ENCODE data around the gene CDC14B. TPM values are rescaled to one million over a fixed set of nuclear protein-coding genes. Genes with fewer than 3 reads are reported as not detected.

CDC14B gene
- polyA plus RNA-seq, 1 donor from 2014 or later: 7.0 TPM

DNA sequence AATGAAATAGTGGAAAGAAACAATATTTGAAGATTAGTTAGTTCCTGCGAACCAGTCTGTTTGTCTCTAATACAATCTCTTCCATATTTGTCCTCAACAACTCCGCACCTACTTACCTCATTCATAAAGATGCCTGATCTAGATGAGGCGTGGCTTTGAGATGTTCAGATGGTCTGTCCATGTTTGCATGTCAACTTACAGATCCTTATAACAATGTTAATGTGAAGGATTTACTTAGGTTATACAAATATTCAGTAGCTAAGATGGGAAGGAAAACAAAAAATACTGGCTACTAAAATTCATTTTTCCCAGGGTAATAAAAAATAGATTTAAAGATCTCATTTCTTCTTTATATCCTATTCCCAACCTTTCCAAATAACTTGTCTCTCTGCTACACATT lies 8.3 kb downstream of the CDC14B start:
- no peaks in the 10 kb centered on the region for H4K20me1 ChIP-seq (ENCODE audit: insufficient read depth)
- peak overlapping the region; percentile 52 for H3K4me3 ChIP-seq (ENCODE audit: low read length)
- peak overlapping the region; percentile 66 for H3K4me2 ChIP-seq (ENCODE audit: low read length)
- peak overlapping the region; percentile 48 for H3K9ac ChIP-seq (ENCODE audit: low read length)
- TF ChIP-seq TAF1 (IDR thresholded peaks at IDR 0.05; ENCODE audit: low read depth): no peak
- no peak for TF ChIP-seq MXI1 (conservative IDR thresholded peaks at IDR 0.05; ENCODE audit: poor library complexity, severe bottlenecking)
- no peak for TF ChIP-seq EP300 (conservative IDR thresholded peaks at IDR 0.05; ENCODE audit: poor library complexity, severe bottlenecking)
- TF ChIP-seq POLR2AphosphoS5 (IDR thresholded peaks at IDR 0.05): no peak
- TF ChIP-seq RAD21 (conservative IDR thresholded peaks at IDR 0.05): no peak
- TF ChIP-seq, protein P1, sequence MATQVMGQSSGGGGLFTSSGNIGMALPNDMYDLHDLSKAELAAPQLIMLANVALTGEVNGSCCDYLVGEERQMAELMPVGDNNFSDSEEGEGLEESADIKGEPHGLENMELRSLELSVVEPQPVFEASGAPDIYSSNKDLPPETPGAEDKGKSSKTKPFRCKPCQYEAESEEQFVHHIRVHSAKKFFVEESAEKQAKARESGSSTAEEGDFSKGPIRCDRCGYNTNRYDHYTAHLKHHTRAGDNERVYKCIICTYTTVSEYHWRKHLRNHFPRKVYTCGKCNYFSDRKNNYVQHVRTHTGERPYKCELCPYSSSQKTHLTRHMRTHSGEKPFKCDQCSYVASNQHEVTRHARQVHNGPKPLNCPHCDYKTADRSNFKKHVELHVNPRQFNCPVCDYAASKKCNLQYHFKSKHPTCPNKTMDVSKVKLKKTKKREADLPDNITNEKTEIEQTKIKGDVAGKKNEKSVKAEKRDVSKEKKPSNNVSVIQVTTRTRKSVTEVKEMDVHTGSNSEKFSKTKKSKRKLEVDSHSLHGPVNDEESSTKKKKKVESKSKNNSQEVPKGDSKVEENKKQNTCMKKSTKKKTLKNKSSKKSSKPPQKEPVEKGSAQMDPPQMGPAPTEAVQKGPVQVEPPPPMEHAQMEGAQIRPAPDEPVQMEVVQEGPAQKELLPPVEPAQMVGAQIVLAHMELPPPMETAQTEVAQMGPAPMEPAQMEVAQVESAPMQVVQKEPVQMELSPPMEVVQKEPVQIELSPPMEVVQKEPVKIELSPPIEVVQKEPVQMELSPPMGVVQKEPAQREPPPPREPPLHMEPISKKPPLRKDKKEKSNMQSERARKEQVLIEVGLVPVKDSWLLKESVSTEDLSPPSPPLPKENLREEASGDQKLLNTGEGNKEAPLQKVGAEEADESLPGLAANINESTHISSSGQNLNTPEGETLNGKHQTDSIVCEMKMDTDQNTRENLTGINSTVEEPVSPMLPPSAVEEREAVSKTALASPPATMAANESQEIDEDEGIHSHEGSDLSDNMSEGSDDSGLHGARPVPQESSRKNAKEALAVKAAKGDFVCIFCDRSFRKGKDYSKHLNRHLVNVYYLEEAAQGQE (IDR thresholded peaks at IDR 0.05; ENCODE audit: borderline replicate concordance): no peak
- TF ChIP-seq EZH2 (IDR thresholded peaks at IDR 0.05; ENCODE audit: borderline replicate concordance, insufficient read depth, low read length, poor library complexity, severe bottlenecking): no peak
- TF ChIP-seq, protein P2, sequence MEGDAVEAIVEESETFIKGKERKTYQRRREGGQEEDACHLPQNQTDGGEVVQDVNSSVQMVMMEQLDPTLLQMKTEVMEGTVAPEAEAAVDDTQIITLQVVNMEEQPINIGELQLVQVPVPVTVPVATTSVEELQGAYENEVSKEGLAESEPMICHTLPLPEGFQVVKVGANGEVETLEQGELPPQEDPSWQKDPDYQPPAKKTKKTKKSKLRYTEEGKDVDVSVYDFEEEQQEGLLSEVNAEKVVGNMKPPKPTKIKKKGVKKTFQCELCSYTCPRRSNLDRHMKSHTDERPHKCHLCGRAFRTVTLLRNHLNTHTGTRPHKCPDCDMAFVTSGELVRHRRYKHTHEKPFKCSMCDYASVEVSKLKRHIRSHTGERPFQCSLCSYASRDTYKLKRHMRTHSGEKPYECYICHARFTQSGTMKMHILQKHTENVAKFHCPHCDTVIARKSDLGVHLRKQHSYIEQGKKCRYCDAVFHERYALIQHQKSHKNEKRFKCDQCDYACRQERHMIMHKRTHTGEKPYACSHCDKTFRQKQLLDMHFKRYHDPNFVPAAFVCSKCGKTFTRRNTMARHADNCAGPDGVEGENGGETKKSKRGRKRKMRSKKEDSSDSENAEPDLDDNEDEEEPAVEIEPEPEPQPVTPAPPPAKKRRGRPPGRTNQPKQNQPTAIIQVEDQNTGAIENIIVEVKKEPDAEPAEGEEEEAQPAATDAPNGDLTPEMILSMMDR (IDR thresholded peaks at IDR 0.05; ENCODE audit: poor library complexity, severe bottlenecking): no peak
- no peak for TF ChIP-seq SMC3 (conservative IDR thresholded peaks at IDR 0.05; ENCODE audit: poor library complexity)
- H3F3A ChIP-seq (ENCODE audit: insufficient read depth, low read length, poor library complexity, severe bottlenecking): no peaks in the 10 kb centered on the region
- H3K36me3 ChIP-seq (ENCODE audit: insufficient read depth, low read length): no peaks in the 10 kb centered on the region
- H3K27ac ChIP-seq (ENCODE audit: low read length): peak overlapping the region; percentile 50
- H2AFZ ChIP-seq (ENCODE audit: low read depth, low read length): no peak overlapping the region
- no peaks in the 10 kb centered on the region for H3K9me2 ChIP-seq (ENCODE audit: insufficient read depth, low read length)
- peaks cover 9% of the 10 kb centered on the region for H3K79me2 ChIP-seq (replicated peaks; ENCODE audit: insufficient read depth, low read length)
- no peaks in the 10 kb centered on the region for H3K27me3 ChIP-seq (ENCODE audit: insufficient read depth, low read depth, low read length)
- H3K9me3 ChIP-seq (ENCODE audit: low read length): no peaks in the 10 kb centered on the region

DNA sequence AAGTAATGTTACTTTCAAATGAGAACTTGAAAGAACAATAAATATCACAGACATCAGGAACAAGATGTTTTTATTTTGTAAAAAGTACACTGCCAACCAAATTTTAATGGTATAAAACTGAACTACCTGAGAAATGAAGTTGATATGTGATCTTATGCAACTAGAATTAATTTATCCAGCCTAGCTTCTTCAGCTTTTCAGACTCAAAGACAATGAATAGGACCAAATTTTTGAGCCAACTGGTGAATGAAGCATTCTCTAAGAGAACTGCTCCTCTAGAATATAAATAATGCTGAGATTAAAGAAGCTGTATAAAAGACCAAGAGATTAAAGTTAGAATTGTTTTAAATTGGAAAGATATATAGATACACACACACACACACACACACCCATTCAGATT lies 9.9 kb downstream of the CDC14B start:
- Histone ChIP-seq H3K36me3 (ENCODE audit: insufficient read depth, low read length) (no peaks in the 10 kb centered on the region), H3K27me3 (ENCODE audit: insufficient read depth, low read depth, low read length) (no peaks in the 10 kb centered on the region), H3K9me2 (ENCODE audit: insufficient read depth, low read length) (no peaks in the 10 kb centered on the region), H3K27ac (ENCODE audit: low read length) (no peak overlapping the region), H3K9me3 (ENCODE audit: low read length) (no peaks in the 10 kb centered on the region), H3K9ac (ENCODE audit: low read length) (no peak overlapping the region), H3F3A (ENCODE audit: insufficient read depth, low read length, poor library complexity, severe bottlenecking) (no peaks in the 10 kb centered on the region), H4K20me1 (ENCODE audit: insufficient read depth) (no peaks in the 10 kb centered on the region), H3K4me3 (ENCODE audit: low read length) (no peak overlapping the region), H3K79me2 (replicated peaks; ENCODE audit: insufficient read depth, low read length) (peaks cover 9% of the 10 kb centered on the region), H2AFZ (ENCODE audit: low read depth, low read length) (no peak overlapping the region), H3K4me2 (ENCODE audit: low read length) (no peak overlapping the region)
- no peak for TF ChIP-seq EZH2 (IDR thresholded peaks at IDR 0.05; ENCODE audit: borderline replicate concordance, insufficient read depth, low read length, poor library complexity, severe bottlenecking)
- TF ChIP-seq, protein P2 (IDR thresholded peaks at IDR 0.05; ENCODE audit: poor library complexity, severe bottlenecking): no peak
- no peak for TF ChIP-seq EP300 (conservative IDR thresholded peaks at IDR 0.05; ENCODE audit: poor library complexity, severe bottlenecking)
- TF ChIP-seq SMC3 (conservative IDR thresholded peaks at IDR 0.05; ENCODE audit: poor library complexity): no peak
- no peak for TF ChIP-seq RAD21 (conservative IDR thresholded peaks at IDR 0.05)
- TF ChIP-seq MXI1 (conservative IDR thresholded peaks at IDR 0.05; ENCODE audit: poor library complexity, severe bottlenecking): no peak
- no peak for TF ChIP-seq TAF1 (IDR thresholded peaks at IDR 0.05; ENCODE audit: low read depth)
- TF ChIP-seq, protein P1 (IDR thresholded peaks at IDR 0.05; ENCODE audit: borderline replicate concordance): no peak
- TF ChIP-seq POLR2AphosphoS5 (IDR thresholded peaks at IDR 0.05): no peak

All from neural cell (in vitro differentiated cells).